ENCODE measurements around the gene GALNT14.

Gene GALNT14

GRCh38 chr2:31083234-31083993, 54.8 kb downstream of the GALNT14 start:
- DNase-seq = no peak

GRCh38 chr2:31082002-31082401, 56.2 kb downstream of the GALNT14 start:
- DNase-seq = no peak

GRCh38 chr2:31081492-31081891, 56.7 kb downstream of the GALNT14 start:
- DNase-seq = no peak

- DNase-seq = no peak
These were observed 57.9 kb downstream of the GALNT14 start for GRCh38 chr2:31080361-31080760.

GRCh38 chr2:31079665-31080064, 58.6 kb downstream of the GALNT14 start:
- no peak for DNase-seq

- no peak for DNase-seq
These were observed 59.6 kb downstream of the GALNT14 start for GRCh38 chr2:31078579-31079105.

- DNase-seq = no peak
These were observed 60.2 kb downstream of the GALNT14 start for GRCh38 chr2:31078011-31078410.

GRCh38 chr2:31075941-31076590, 62.2 kb downstream of the GALNT14 start:
- DNase-seq = no peak

GRCh38 chr2:31075431-31075830, 62.8 kb downstream of the GALNT14 start:
- no peak for DNase-seq

GRCh38 chr2:31071741-31072140, 66.5 kb downstream of the GALNT14 start:
- DNase-seq = no peak

GRCh38 chr2:31070339-31071125, 67.7 kb downstream of the GALNT14 start:
- no peak for DNase-seq

- no peak for DNase-seq
These were observed 68.5 kb downstream of the GALNT14 start for GRCh38 chr2:31069643-31070325.

GRCh38 chr2:31067259-31067658, 71.0 kb downstream of the GALNT14 start:
- no peak for DNase-seq

- DNase-seq = no peak
These were observed 71.7 kb downstream of the GALNT14 start for GRCh38 chr2:31066551-31066950.

- no peak for DNase-seq
These were observed 72.2 kb downstream of the GALNT14 start for GRCh38 chr2:31066086-31066485.

- DNase-seq = no peak
These were observed 72.9 kb downstream of the GALNT14 start for GRCh38 chr2:31065356-31065755.

GRCh38 chr2:31060397-31060796, 77.8 kb downstream of the GALNT14 start:
- DNase-seq = no peak

- DNase-seq = no peak
These were observed 79.9 kb downstream of the GALNT14 start for GRCh38 chr2:31058096-31059035.

- DNase-seq = no peak
These were observed 80.5 kb downstream of the GALNT14 start for GRCh38 chr2:31057691-31058090.

- no peak for DNase-seq
These were observed 82.3 kb downstream of the GALNT14 start for GRCh38 chr2:31055938-31056337.

GRCh38 chr2:31054842-31055388, 83.3 kb downstream of the GALNT14 start:
- DNase-seq = no peak
